ENCODE data around the gene ACSS1. TPM values are rescaled to one million over a fixed set of nuclear protein-coding genes. Genes with fewer than 3 reads are reported as not detected.
A peak's percentile ranks its signal among the peaks of the same experiment; 100 is the strongest.

Gene ACSS1
- total RNA-seq, 2 experiments from 2014 or later: 40.9 to 42.5 TPM

- no peaks in the 10 kb centered on the region for H3K27me3 Mint-ChIP-seq (ENCODE audit: low read depth)
- ChIA-PET POLR2A (no interaction called here), CTCF (interaction anchor here (1.0 to 1.8 kb wide), 5 partner anchors 34 to 68 kb away, joined by 3 to 6 read pairs (median 4); no protein-coding TSS in a partner anchor)
- DNase-seq: no peak
- no peak for ATAC-seq
- no peak overlapping the region for H3K27ac Mint-ChIP-seq
- peaks cover 7% of the 10 kb centered on the region for H3K36me3 Mint-ChIP-seq (ENCODE audit: low read depth)
- peaks cover 4% of the 10 kb centered on the region for H3K4me1 Mint-ChIP-seq (ENCODE audit: low read depth)
- no peak overlapping the region for H3K4me3 Mint-ChIP-seq
- no peaks in the 10 kb centered on the region for H3K9me3 Mint-ChIP-seq (ENCODE audit: insufficient read depth)
Observed at GRCh38 chr20:24999568-24999967, 58.4 kb downstream of the ACSS1 start.

GRCh38 chr20:24998631-24999445 is 59.1 kb downstream of the ACSS1 start:
- Mint-ChIP-seq H3K4me3 (no peak overlapping the region), H3K4me1 (ENCODE audit: low read depth) (peaks cover 8% of the 10 kb centered on the region), H3K9me3 (ENCODE audit: insufficient read depth) (no peaks in the 10 kb centered on the region), H3K27ac (no peak overlapping the region), H3K27me3 (ENCODE audit: low read depth) (no peaks in the 10 kb centered on the region), H3K36me3 (ENCODE audit: low read depth) (peaks cover 7% of the 10 kb centered on the region)
- POLR2A ChIA-PET: no interaction called here
- ATAC-seq (no peak), DNase-seq (no peak)
- CTCF ChIA-PET: interaction anchor here (1.1 to 1.8 kb wide), 5 partner anchors 35 to 180 kb away, joined by 3 to 6 read pairs (median 4); no protein-coding TSS in a partner anchor

GRCh38 chr20:24998121-24998520 is 59.8 kb downstream of the ACSS1 start:
- Mint-ChIP-seq H3K27ac (no peak overlapping the region), H3K4me3 (no peak overlapping the region), H3K27me3 (ENCODE audit: low read depth) (no peaks in the 10 kb centered on the region), H3K36me3 (ENCODE audit: low read depth) (peaks cover 7% of the 10 kb centered on the region), H3K9me3 (ENCODE audit: insufficient read depth) (no peaks in the 10 kb centered on the region), H3K4me1 (ENCODE audit: low read depth) (peaks cover 14% of the 10 kb centered on the region)
- DNase-seq (no peak), ATAC-seq (no peak)
- POLR2A ChIA-PET: no interaction called here
- CTCF ChIA-PET: interaction anchor here (1.2 to 1.8 kb wide), 3 partner anchors 61 to 181 kb away, joined by 4 to 6 read pairs (median 5); no protein-coding TSS in a partner anchor

GRCh38 chr20:24996449-24997377 is 61.2 kb downstream of the ACSS1 start:
- no peaks in the 10 kb centered on the region for H3K36me3 Mint-ChIP-seq (ENCODE audit: low read depth)
- no peaks in the 10 kb centered on the region for H3K9me3 Mint-ChIP-seq (ENCODE audit: insufficient read depth)
- H3K4me1 Mint-ChIP-seq (ENCODE audit: low read depth): peaks cover 14% of the 10 kb centered on the region
- ATAC-seq (no peak), DNase-seq (no peak)
- POLR2A ChIA-PET: interaction anchor here (1.6 kb wide), 1 partner anchor 62 kb away, joined by 6 read pairs; the partner anchor contains the start of gene ACSS1
- H3K4me3 Mint-ChIP-seq: no peak overlapping the region
- CTCF ChIA-PET: interaction anchor here (0.6 to 5.8 kb wide), 7 partner anchors 7 to 402 kb away, joined by 3 to 191 read pairs (median 4); partner anchors contain the start of gene ACSS1
- H3K27ac Mint-ChIP-seq: no peak overlapping the region
- H3K27me3 Mint-ChIP-seq (ENCODE audit: low read depth): no peaks in the 10 kb centered on the region

- ATAC-seq (no peak), DNase-seq (no peak)
- no peaks in the 10 kb centered on the region for H3K27me3 Mint-ChIP-seq (ENCODE audit: low read depth)
- POLR2A ChIA-PET: interaction anchor here (1.2 to 1.6 kb wide), 2 partner anchors 63 to 69 kb away, joined by 3 to 6 read pairs; partner anchors contain the start of gene ACSS1
- H3K36me3 Mint-ChIP-seq (ENCODE audit: low read depth): no peaks in the 10 kb centered on the region
- CTCF ChIA-PET: interaction anchor here (0.6 to 5.8 kb wide), 13 partner anchors 8 to 403 kb away, joined by 3 to 191 read pairs (median 4); partner anchors contain the start of gene ACSS1
- peaks cover 21% of the 10 kb centered on the region for H3K4me1 Mint-ChIP-seq (ENCODE audit: low read depth)
- H3K9me3 Mint-ChIP-seq (ENCODE audit: insufficient read depth): no peaks in the 10 kb centered on the region
- no peak overlapping the region for H3K27ac Mint-ChIP-seq
- H3K4me3 Mint-ChIP-seq: no peak overlapping the region
Observed at GRCh38 chr20:24995741-24996448, 62.0 kb downstream of the ACSS1 start.

GRCh38 chr20:24994470-24995368 is 63.2 kb downstream of the ACSS1 start:
- peak; percentile 19 for ATAC-seq

GRCh38 chr20:24994186-24994465 is 63.8 kb downstream of the ACSS1 start:
- ChIA-PET POLR2A (interaction anchor here (0.9 to 1.2 kb wide), 3 partner anchors 62 to 68 kb away, joined by 3 to 4 read pairs (median 4); no protein-coding TSS in a partner anchor), CTCF (interaction anchor here (0.7 to 5.8 kb wide), 26 partner anchors 9 to 413 kb away, joined by 3 to 191 read pairs (median 4); partner anchors contain the start of genes ACSS1 and GINS1)
- ATAC-seq (no peak), DNase-seq (no peak)
- Mint-ChIP-seq H3K36me3 (ENCODE audit: low read depth) (peaks cover 11% of the 10 kb centered on the region), H3K27ac (peak overlapping the region; percentile 11), H3K4me1 (ENCODE audit: low read depth) (peaks cover 37% of the 10 kb centered on the region), H3K4me3 (peak overlapping the region; percentile 10), H3K9me3 (ENCODE audit: insufficient read depth) (no peaks in the 10 kb centered on the region), H3K27me3 (ENCODE audit: low read depth) (no peaks in the 10 kb centered on the region)

More at GRCh38 chr20:24994470-24995368, 63.2 kb downstream of the ACSS1 start:
- H3K36me3 Mint-ChIP-seq (ENCODE audit: low read depth): peaks cover 6% of the 10 kb centered on the region
- H3K4me1 Mint-ChIP-seq (ENCODE audit: low read depth): peaks cover 32% of the 10 kb centered on the region
- POLR2A ChIA-PET: interaction anchor here (1.2 kb wide), 1 partner anchor 71 kb away, joined by 3 read pairs; no protein-coding TSS in a partner anchor
- no peak overlapping the region for H3K4me3 Mint-ChIP-seq
- peak; percentile 88 for DNase-seq
- H3K9me3 Mint-ChIP-seq (ENCODE audit: insufficient read depth): no peaks in the 10 kb centered on the region
- no peaks in the 10 kb centered on the region for H3K27me3 Mint-ChIP-seq (ENCODE audit: low read depth)
- CTCF ChIA-PET: interaction anchor here (0.7 to 5.8 kb wide), 31 partner anchors 9 to 413 kb away, joined by 3 to 191 read pairs (median 4); partner anchors contain the start of genes ACSS1 and GINS1
- H3K27ac Mint-ChIP-seq: no peak overlapping the region

- H3K9me3 Mint-ChIP-seq (ENCODE audit: insufficient read depth): no peaks in the 10 kb centered on the region
- ChIA-PET CTCF (interaction anchor here (0.7 to 5.8 kb wide), 29 partner anchors 9 to 414 kb away, joined by 3 to 191 read pairs (median 4); partner anchors contain the start of genes ACSS1 and GINS1), POLR2A (interaction anchor here (0.7 to 2.1 kb wide), 8 partner anchors 41 to 71 kb away, joined by 3 to 12 read pairs (median 4); partner anchors contain the start of gene ACSS1)
- no peaks in the 10 kb centered on the region for H3K27me3 Mint-ChIP-seq (ENCODE audit: low read depth)
- H3K4me3 Mint-ChIP-seq: peak overlapping the region; percentile 96
- no peak for DNase-seq
- H3K4me1 Mint-ChIP-seq (ENCODE audit: low read depth): peaks cover 43% of the 10 kb centered on the region
- no peak for ATAC-seq
- H3K36me3 Mint-ChIP-seq (ENCODE audit: low read depth): peaks cover 17% of the 10 kb centered on the region
- peak overlapping the region; percentile 94 for H3K27ac Mint-ChIP-seq
Observed at GRCh38 chr20:24993337-24994185, 64.4 kb downstream of the ACSS1 start.

- ATAC-seq: peak; percentile 95
- Mint-ChIP-seq H3K36me3 (ENCODE audit: low read depth) (peaks cover 25% of the 10 kb centered on the region), H3K27ac (peak within 1 kb of the TSS; percentile 94), H3K9me3 (ENCODE audit: insufficient read depth) (no peaks in the 10 kb centered on the region), H3K4me1 (ENCODE audit: low read depth) (peaks cover 52% of the 10 kb centered on the region), H3K27me3 (ENCODE audit: low read depth) (no peaks in the 10 kb centered on the region), H3K4me3 (peak within 1 kb of the TSS; percentile 96)
- DNase-seq: peak; percentile 97
- ChIA-PET POLR2A (interaction anchor here (0.7 to 2.1 kb wide), 6 partner anchors 40 to 72 kb away, joined by 3 to 12 read pairs (median 4); partner anchors contain the start of gene ACSS1), CTCF (interaction anchor here (0.7 to 5.8 kb wide), 13 partner anchors 16 to 415 kb away, joined by 3 to 191 read pairs (median 5); partner anchors contain the start of genes ACSS1 and GINS1)
Observed at GRCh38 chr20:24992487-24993205, 65.3 kb downstream of the ACSS1 start, which contains the start of gene APMAP. Gene APMAP, minus strand, starts transcription at chr20:24992751. Its CDS starts 63 bp downstream, at chr20:24992688.

Measured in activated CD8-positive, alpha-beta T cell treated with anti-CD3 and anti-CD28 coated beads, Interleukin-2, amount 10 ng/mL, durations not matched to agents 7 days and 5 days (primary cell).